ENCODE measurements around the gene KSR2. TPM values are rescaled to one million over a fixed set of nuclear protein-coding genes. Genes with fewer than 3 reads are reported as not detected.

The KSR2 gene
- total RNA-seq, 4 donors from 2014 or later = 0.32 to 7.0 (median 0.60) TPM

DNA sequence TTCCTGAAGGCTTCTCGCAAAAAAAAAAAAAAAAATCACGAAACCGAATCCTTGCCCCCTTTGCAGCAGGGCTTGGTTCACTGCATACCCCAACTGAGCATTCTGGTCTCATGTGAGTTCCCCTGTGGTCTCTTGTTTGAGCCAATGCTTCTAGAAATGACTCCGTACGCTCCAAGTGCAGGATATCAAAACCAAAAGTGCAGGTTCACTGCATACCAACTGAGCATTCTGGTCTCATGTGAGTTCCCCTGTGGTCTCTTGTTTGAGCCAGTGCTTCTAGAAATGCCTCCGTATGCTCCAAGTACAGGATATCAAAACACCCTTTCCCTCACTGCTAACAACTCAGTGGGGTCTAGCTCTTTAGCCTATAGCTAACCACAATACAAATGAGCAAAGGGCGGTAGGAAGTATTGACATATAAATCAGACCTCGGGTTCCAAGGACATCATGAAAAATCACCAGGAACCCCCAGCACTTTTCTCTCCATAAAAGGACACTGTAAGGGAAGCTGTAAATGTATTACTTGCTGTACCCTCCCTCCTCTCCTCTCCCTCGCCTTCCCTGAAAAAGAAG, 401.1 kb downstream of the KSR2 start:
- intact Hi-C loops (cut with DNase I; ENCODE audit: low total_unique reads) (no loop called here), in situ Hi-C loops (cut with MboI; ENCODE audit: low pct_ligation_motif_present in 1 of 4, low pct_unique_long_range_greater_than_20kb in 1 of 4, low sequenced_read_pairs in 3 of 4) (no loop called here)
- 65% methylated on average over 9 of the region's 9 CpGs; no CpG with 5 or more reads in 1 of the 2 donors for WGBS, 2 donors (ENCODE audit: low coverage in 1 of 2)
- TF ChIP-seq POLR2AphosphoS5 (IDR thresholded peaks at IDR 0.05) = no peak
- TF ChIP-seq EP300 (IDR thresholded peaks at IDR 0.05; ENCODE audit: low read depth) = no peak
- TF ChIP-seq, protein P1, sequence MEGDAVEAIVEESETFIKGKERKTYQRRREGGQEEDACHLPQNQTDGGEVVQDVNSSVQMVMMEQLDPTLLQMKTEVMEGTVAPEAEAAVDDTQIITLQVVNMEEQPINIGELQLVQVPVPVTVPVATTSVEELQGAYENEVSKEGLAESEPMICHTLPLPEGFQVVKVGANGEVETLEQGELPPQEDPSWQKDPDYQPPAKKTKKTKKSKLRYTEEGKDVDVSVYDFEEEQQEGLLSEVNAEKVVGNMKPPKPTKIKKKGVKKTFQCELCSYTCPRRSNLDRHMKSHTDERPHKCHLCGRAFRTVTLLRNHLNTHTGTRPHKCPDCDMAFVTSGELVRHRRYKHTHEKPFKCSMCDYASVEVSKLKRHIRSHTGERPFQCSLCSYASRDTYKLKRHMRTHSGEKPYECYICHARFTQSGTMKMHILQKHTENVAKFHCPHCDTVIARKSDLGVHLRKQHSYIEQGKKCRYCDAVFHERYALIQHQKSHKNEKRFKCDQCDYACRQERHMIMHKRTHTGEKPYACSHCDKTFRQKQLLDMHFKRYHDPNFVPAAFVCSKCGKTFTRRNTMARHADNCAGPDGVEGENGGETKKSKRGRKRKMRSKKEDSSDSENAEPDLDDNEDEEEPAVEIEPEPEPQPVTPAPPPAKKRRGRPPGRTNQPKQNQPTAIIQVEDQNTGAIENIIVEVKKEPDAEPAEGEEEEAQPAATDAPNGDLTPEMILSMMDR (IDR thresholded peaks at IDR 0.05) = no peak
- TF ChIP-seq POLR2A (IDR thresholded peaks at IDR 0.05) = no peak
- H3K27me3 ChIP-seq = no peaks in the 10 kb centered on the region
- H3K4me1 ChIP-seq = no peaks in the 10 kb centered on the region
- H3K36me3 ChIP-seq = no peaks in the 10 kb centered on the region
- no peak for DNase-seq
- no peaks in the 10 kb centered on the region for H3K9me3 ChIP-seq
- no peak overlapping the region for H3K27ac ChIP-seq
- H3K4me3 ChIP-seq = no peak overlapping the region

GRCh38 chr12:117564881-117565280, 403.9 kb downstream of the KSR2 start:
- Histone ChIP-seq H3K27me3 (no peaks in the 10 kb centered on the region), H3K36me3 (no peaks in the 10 kb centered on the region), H3K9me3 (no peaks in the 10 kb centered on the region), H3K4me3 (no peak overlapping the region), H3K4me1 (no peaks in the 10 kb centered on the region), H3K27ac (no peak overlapping the region)
- in situ Hi-C loops (cut with MboI; ENCODE audit: low pct_ligation_motif_present in 1 of 4, low pct_unique_long_range_greater_than_20kb in 1 of 4, low sequenced_read_pairs in 3 of 4) (no loop called here), intact Hi-C loops (cut with DNase I; ENCODE audit: low total_unique reads) (no loop called here)
- 64 to 65% methylated on average over 4 to 9 of the region's 9 CpGs for WGBS, 2 donors (ENCODE audit: low coverage in 1 of 2)
- TF ChIP-seq POLR2A (IDR thresholded peaks at IDR 0.05) (no peak), EP300 (IDR thresholded peaks at IDR 0.05; ENCODE audit: low read depth) (no peak), POLR2AphosphoS5 (IDR thresholded peaks at IDR 0.05) (no peak)
- TF ChIP-seq, protein P1 (IDR thresholded peaks at IDR 0.05) = no peak
- DNase-seq = no peak

DNA sequence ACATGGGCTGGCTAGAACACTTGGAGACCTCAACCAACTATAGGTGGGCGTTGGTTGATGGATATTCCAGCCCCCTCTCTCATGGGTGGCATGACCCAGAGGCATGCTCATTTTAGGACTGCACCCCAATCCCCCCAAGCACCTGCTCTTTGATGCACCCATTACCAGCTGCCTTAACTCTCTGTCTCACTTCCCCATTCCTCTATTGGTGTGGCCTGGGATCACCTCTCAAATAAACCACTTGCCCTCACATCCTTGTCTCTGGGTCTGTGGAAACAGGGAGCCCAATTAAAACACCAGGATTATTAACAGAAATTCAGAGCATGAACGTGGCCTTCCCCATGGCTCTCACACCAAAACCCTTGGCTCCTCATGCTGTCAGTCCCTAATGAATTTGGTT, 405.1 kb downstream of the KSR2 start:
- WGBS, 2 donors (ENCODE audit: low coverage in 1 of 2) = 52% methylated on average over 2 of the region's 2 CpGs; no CpG with 5 or more reads in 1 of the 2 donors
- in situ Hi-C loops (cut with MboI; ENCODE audit: low pct_ligation_motif_present in 1 of 4, low pct_unique_long_range_greater_than_20kb in 1 of 4, low sequenced_read_pairs in 3 of 4) (no loop called here), intact Hi-C loops (cut with DNase I; ENCODE audit: low total_unique reads) (no loop called here)
- Histone ChIP-seq H3K4me1 (no peaks in the 10 kb centered on the region), H3K27ac (no peak overlapping the region), H3K27me3 (no peaks in the 10 kb centered on the region), H3K36me3 (no peaks in the 10 kb centered on the region), H3K4me3 (no peak overlapping the region), H3K9me3 (no peaks in the 10 kb centered on the region)
- TF ChIP-seq POLR2AphosphoS5 (IDR thresholded peaks at IDR 0.05) (no peak), EP300 (IDR thresholded peaks at IDR 0.05; ENCODE audit: low read depth) (no peak), POLR2A (IDR thresholded peaks at IDR 0.05) (no peak)
- TF ChIP-seq, protein P1 (IDR thresholded peaks at IDR 0.05) = no peak
- no peak for DNase-seq

- no peaks in the 10 kb centered on the region for H3K36me3 ChIP-seq
- TF ChIP-seq, protein P1 (IDR thresholded peaks at IDR 0.05) = no peak
- no peak for TF ChIP-seq POLR2AphosphoS5 (IDR thresholded peaks at IDR 0.05)
- no peaks in the 10 kb centered on the region for H3K27me3 ChIP-seq
- no peaks in the 10 kb centered on the region for H3K4me1 ChIP-seq
- H3K4me3 ChIP-seq = no peak overlapping the region
- 65% methylated on average over 5 of the region's 5 CpGs; no CpG with 5 or more reads in 1 of the 2 donors for WGBS, 2 donors (ENCODE audit: low coverage in 1 of 2)
- H3K9me3 ChIP-seq = no peaks in the 10 kb centered on the region
- no peak for DNase-seq
- no peak overlapping the region for H3K27ac ChIP-seq
- in situ Hi-C loops (cut with MboI; ENCODE audit: low pct_ligation_motif_present in 1 of 4, low pct_unique_long_range_greater_than_20kb in 1 of 4, low sequenced_read_pairs in 3 of 4) = no loop called here
- intact Hi-C loops (cut with DNase I; ENCODE audit: low total_unique reads) = no loop called here
Observed at GRCh38 chr12:117563007-117563406, 405.8 kb downstream of the KSR2 start.
